ENCODE data around the gene PDE6H. TPM values are rescaled to one million over a fixed set of nuclear protein-coding genes. Genes with fewer than 3 reads are reported as not detected.

The PDE6H gene
- total RNA-seq (2021) (not detected in 2 replicates), Bru-seq, nascent RNA (percentile 21 among the genes with signal in this experiment), BruChase-seq, experiment 1, labeled RNA remaining after a 2-hour chase (percentile 20 among the genes with signal in this experiment), BruChase-seq, experiment 2, labeled RNA remaining after a 6-hour chase (percentile 19 among the genes with signal in this experiment)
- long read RNA-seq: 0 reads

GRCh38 chr12:14972816-14973215 is at the start of gene PDE6H:
TSS of gene PDE6H (plus strand) at chr12:14973042. CDS start at chr12:14978013, 4,971 bp downstream.
- Histone ChIP-seq H3K4me3 (no peak within 1 kb of the TSS), H3F3A (ENCODE audit: insufficient read depth, low read depth) (no peaks in the 10 kb centered on the region), H3K9me2 (ENCODE audit: insufficient read depth) (no peaks in the 10 kb centered on the region), H3K27me3 (ENCODE audit: insufficient read depth, low read depth) (no peaks in the 10 kb centered on the region), H3K4me1 (replicated peaks; ENCODE audit: insufficient read depth) (no peaks in the 10 kb centered on the region), H3K79me2 (ENCODE audit: low read depth) (no peaks in the 10 kb centered on the region), H2AFZ (no peak within 1 kb of the TSS), H3K9me3 (ENCODE audit: insufficient read depth, low read depth) (peaks cover 8% of the 10 kb centered on the region), H4K20me1 (ENCODE audit: insufficient read depth) (no peaks in the 10 kb centered on the region), H3K36me3 (ENCODE audit: low read depth) (no peaks in the 10 kb centered on the region), H3K4me2 (no peak within 1 kb of the TSS), H3K27ac (no peak within 1 kb of the TSS)
- POLR2A ChIA-PET (ENCODE audit: unreplicated experiment): no interaction called here
- TF ChIP-seq CTCF (conservative IDR thresholded peaks at IDR 0.05) (no peak), EZH2 (IDR thresholded peaks at IDR 0.05; ENCODE audit: low read depth) (no peak)
- CTCF ChIA-PET: no interaction called here
- no TSS peak for BruUV-seq (replicated peaks)
- intact Hi-C loops (cut with micrococcal nuclease; ENCODE audit: unreplicated experiment): no loop called here
- DNase-seq: no peak

DNA sequence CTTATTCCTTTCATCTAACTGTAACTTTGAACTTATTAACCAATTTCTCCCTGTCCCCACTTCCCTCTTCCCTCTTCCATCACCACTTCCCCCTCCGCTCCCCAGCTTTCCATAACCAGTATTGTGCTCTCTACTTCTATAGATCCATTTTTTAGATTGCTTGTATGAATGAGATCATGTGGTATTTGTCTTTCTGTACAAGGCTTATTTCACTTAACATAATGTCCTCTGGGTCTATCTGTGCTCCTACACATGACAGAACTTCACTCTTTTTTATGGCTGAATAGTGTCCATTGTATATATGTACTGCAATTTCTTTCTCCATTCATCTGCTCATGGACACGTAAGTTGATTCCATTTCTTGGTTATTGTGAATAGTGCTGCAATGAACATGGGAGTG is 48.9 kb upstream of the PDE6H start:
- no peak for DNase-seq
- BruUV-seq (replicated peaks): no TSS peak
- peaks cover 22% of the 10 kb centered on the region for H3K4me1 ChIP-seq (replicated peaks; ENCODE audit: insufficient read depth)
- H3K36me3 ChIP-seq (ENCODE audit: low read depth): no peaks in the 10 kb centered on the region
- H4K20me1 ChIP-seq (ENCODE audit: insufficient read depth): no peaks in the 10 kb centered on the region
- no peak overlapping the region for H3K4me2 ChIP-seq
- H3K4me3 ChIP-seq: no peak overlapping the region
- 0 out of 2 replicates have a peak, but pooled peaks cover 7% of the 10 kb centered on the region for H3K79me2 ChIP-seq (ENCODE audit: low read depth)
- H3K9me3 ChIP-seq (ENCODE audit: insufficient read depth, low read depth): peaks cover 16% of the 10 kb centered on the region; the same call in 1 of the 2 replicates
- peaks cover 6% of the 10 kb centered on the region; the same call in 1 of the 2 replicates for H3F3A ChIP-seq (ENCODE audit: insufficient read depth, low read depth)
- no peaks in the 10 kb centered on the region for H3K27me3 ChIP-seq (ENCODE audit: insufficient read depth, low read depth)
- H3K27ac ChIP-seq: no peak overlapping the region
- no peak overlapping the region for H2AFZ ChIP-seq
- ChIA-PET POLR2A (ENCODE audit: unreplicated experiment) (no interaction called here), CTCF (no interaction called here)
- intact Hi-C loops (cut with micrococcal nuclease; ENCODE audit: unreplicated experiment): no loop called here
- TF ChIP-seq CTCF (conservative IDR thresholded peaks at IDR 0.05): no peak
- TF ChIP-seq EZH2 (IDR thresholded peaks at IDR 0.05; ENCODE audit: low read depth): no peak
- no peaks in the 10 kb centered on the region for H3K9me2 ChIP-seq (ENCODE audit: insufficient read depth)

DNA sequence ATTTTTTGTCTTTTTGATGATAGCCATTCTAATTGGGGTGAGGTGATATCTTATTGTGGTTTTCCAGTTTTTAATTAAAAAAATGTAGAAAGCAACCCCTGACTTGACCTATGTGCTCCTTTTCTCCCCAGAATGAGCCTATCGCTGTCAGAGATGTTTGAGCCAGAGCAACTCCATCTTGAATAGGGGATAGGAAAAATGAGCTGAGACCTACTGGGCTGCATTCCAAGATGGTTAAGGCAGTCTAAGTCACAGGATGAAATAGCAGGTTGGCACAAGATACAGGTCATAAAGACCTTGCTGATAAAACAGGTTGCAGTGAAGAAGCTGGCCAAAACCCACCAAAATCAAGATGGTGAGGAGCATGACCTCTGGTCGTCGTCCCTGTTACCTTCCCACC is 48.3 kb upstream of the PDE6H start:
- Histone ChIP-seq H3K27me3 (ENCODE audit: insufficient read depth, low read depth) (no peaks in the 10 kb centered on the region), H3K27ac (no peak overlapping the region), H3K4me3 (no peak overlapping the region), H3K4me2 (no peak overlapping the region), H3K9me3 (ENCODE audit: insufficient read depth, low read depth) (peaks cover 16% of the 10 kb centered on the region; the same call in 1 of the 2 replicates), H3K36me3 (ENCODE audit: low read depth) (no peaks in the 10 kb centered on the region), H3K9me2 (ENCODE audit: insufficient read depth) (no peaks in the 10 kb centered on the region), H3K79me2 (ENCODE audit: low read depth) (0 out of 2 replicates have a peak, but pooled peaks cover 7% of the 10 kb centered on the region), H2AFZ (no peak overlapping the region), H3K4me1 (replicated peaks; ENCODE audit: insufficient read depth) (peaks cover 28% of the 10 kb centered on the region), H4K20me1 (ENCODE audit: insufficient read depth) (no peaks in the 10 kb centered on the region), H3F3A (ENCODE audit: insufficient read depth, low read depth) (peaks cover 11% of the 10 kb centered on the region)
- ChIA-PET CTCF (interaction anchor here (0.6 kb wide), 1 partner anchor 89 kb away, joined by 4 read pairs; no protein-coding TSS in a partner anchor), POLR2A (ENCODE audit: unreplicated experiment) (no interaction called here)
- BruUV-seq (replicated peaks): no TSS peak
- TF ChIP-seq CTCF (conservative IDR thresholded peaks at IDR 0.05) (no peak), EZH2 (IDR thresholded peaks at IDR 0.05; ENCODE audit: low read depth) (no peak)
- intact Hi-C loops (cut with micrococcal nuclease; ENCODE audit: unreplicated experiment): no loop called here
- no peak for DNase-seq
